ENCODE measurements around the gene HCN4. TPM values are rescaled to one million over a fixed set of nuclear protein-coding genes. Genes with fewer than 3 reads are reported as not detected.

The HCN4 gene
- polyA plus RNA-seq, 1 donor from 2014 or later, result 4.0 TPM

GRCh38 chr15:73389971-73390544 lies 21.3 kb upstream of the HCN4 start:
- Histone ChIP-seq H3F3A (ENCODE audit: insufficient read depth, low read length, poor library complexity, severe bottlenecking) (no peaks in the 10 kb centered on the region), H3K9me2 (ENCODE audit: insufficient read depth, low read length) (no peaks in the 10 kb centered on the region), H3K9me3 (ENCODE audit: low read length) (no peaks in the 10 kb centered on the region), H3K9ac (ENCODE audit: low read length) (no peak overlapping the region), H2AFZ (ENCODE audit: low read depth, low read length) (no peak overlapping the region), H3K36me3 (ENCODE audit: insufficient read depth, low read length) (no peaks in the 10 kb centered on the region), H3K79me2 (replicated peaks; ENCODE audit: insufficient read depth, low read length) (no peaks in the 10 kb centered on the region), H3K4me2 (ENCODE audit: low read length) (no peak overlapping the region), H3K4me3 (ENCODE audit: low read length) (no peak overlapping the region), H3K27ac (ENCODE audit: low read length) (no peak overlapping the region), H4K20me1 (ENCODE audit: insufficient read depth) (no peaks in the 10 kb centered on the region), H3K27me3 (ENCODE audit: insufficient read depth, low read depth, low read length) (no peaks in the 10 kb centered on the region)
- TF ChIP-seq EP300 (conservative IDR thresholded peaks at IDR 0.05; ENCODE audit: poor library complexity, severe bottlenecking) (no peak), SMC3 (conservative IDR thresholded peaks at IDR 0.05; ENCODE audit: poor library complexity) (no peak), CTCF (IDR thresholded peaks at IDR 0.05; ENCODE audit: poor library complexity, severe bottlenecking) (no peak), RAD21 (conservative IDR thresholded peaks at IDR 0.05) (no peak), POLR2AphosphoS5 (IDR thresholded peaks at IDR 0.05) (no peak), REST (IDR thresholded peaks at IDR 0.05; ENCODE audit: borderline replicate concordance) (no peak), MXI1 (conservative IDR thresholded peaks at IDR 0.05; ENCODE audit: poor library complexity, severe bottlenecking) (no peak), TAF1 (IDR thresholded peaks at IDR 0.05; ENCODE audit: low read depth) (no peak), EZH2 (IDR thresholded peaks at IDR 0.05; ENCODE audit: borderline replicate concordance, insufficient read depth, low read length, poor library complexity, severe bottlenecking) (no peak)

- Histone ChIP-seq H3K4me3 (ENCODE audit: low read length) (no peak overlapping the region), H3K79me2 (replicated peaks; ENCODE audit: insufficient read depth, low read length) (no peaks in the 10 kb centered on the region), H3K4me2 (ENCODE audit: low read length) (no peak overlapping the region), H3K27ac (ENCODE audit: low read length) (no peak overlapping the region), H3K27me3 (ENCODE audit: insufficient read depth, low read depth, low read length) (no peaks in the 10 kb centered on the region), H3K9ac (ENCODE audit: low read length) (no peak overlapping the region), H4K20me1 (ENCODE audit: insufficient read depth) (no peaks in the 10 kb centered on the region), H2AFZ (ENCODE audit: low read depth, low read length) (no peak overlapping the region), H3K9me2 (ENCODE audit: insufficient read depth, low read length) (no peaks in the 10 kb centered on the region), H3K36me3 (ENCODE audit: insufficient read depth, low read length) (no peaks in the 10 kb centered on the region), H3K9me3 (ENCODE audit: low read length) (no peaks in the 10 kb centered on the region), H3F3A (ENCODE audit: insufficient read depth, low read length, poor library complexity, severe bottlenecking) (no peaks in the 10 kb centered on the region)
- no peak for TF ChIP-seq CTCF (IDR thresholded peaks at IDR 0.05; ENCODE audit: poor library complexity, severe bottlenecking)
These were observed 20.8 kb upstream of the HCN4 start for GRCh38 chr15:73389539-73389938.

Data from neural cell (in vitro differentiated cells).